Small intestine (tissue), 7 donors: Measurements from ENCODE around the gene C1orf21. TPM values are rescaled to one million over a fixed set of nuclear protein-coding genes. Genes with fewer than 3 reads are reported as not detected.

Source experiments
- DNase-seq, 2 donors: peaks; one replicate each; pipeline versions ENCODE4 v3.0.0 to v3.0.0-alpha.2; 2013
- FAIRE-seq: peaks from 2 replicates; lab custom pipeline; 2012; peaks lifted over from hg19 to GRCh38; lab: Jason Lieb, UNC
- H3K27ac ChIP-seq, 3 donors: one replicate each; pipeline ENCODE4 v1.5.1; 2013; ENCODE audit warnings: low read length in 2 of 3, mild to moderate bottlenecking in 2 of 3, control low read depth in 1 of 3, inconsistent platforms in 1 of 3, low read depth in 1 of 3, moderate library complexity in 1 of 3
- H3K27me3 ChIP-seq, 3 donors: one replicate each; pipeline ENCODE4 v1.6.1; 2013; ENCODE audit warnings: low read length in 3 of 3, inconsistent platforms in 1 of 3; ENCODE audit not compliant: control insufficient read depth in 3 of 3, insufficient read depth in 3 of 3
- H3K36me3 ChIP-seq, 3 donors: one replicate each; pipeline ENCODE4 v1.6.1; 2013; ENCODE audit warnings: low read length in 3 of 3, inconsistent platforms in 1 of 3, low read depth in 1 of 3, mild to moderate bottlenecking in 1 of 3, moderate library complexity in 1 of 3; ENCODE audit not compliant: control insufficient read depth in 3 of 3, insufficient read depth in 2 of 3
- H3K4me1 ChIP-seq, 3 donors: one replicate each; pipeline ENCODE4 v1.6.1; 2013; ENCODE audit warnings: low read length in 2 of 3, inconsistent platforms in 1 of 3, low read depth in 1 of 3, mild to moderate bottlenecking in 1 of 3, moderate library complexity in 1 of 3; ENCODE audit not compliant: control insufficient read depth in 3 of 3, insufficient read depth in 2 of 3
- H3K4me3 ChIP-seq, 3 donors: one replicate each; pipeline ENCODE4 v1.5.1; 2013; ENCODE audit warnings: low read length in 3 of 3, control low read depth in 1 of 3, inconsistent platforms in 1 of 3, low read depth in 1 of 3, mild to moderate bottlenecking in 1 of 3, moderate library complexity in 1 of 3
- H3K9me3 ChIP-seq, 2 donors: one replicate each; pipeline ENCODE4 v1.6.1; 2013; ENCODE audit warnings: low read depth in 1 of 2, low read length in 1 of 2; ENCODE audit not compliant: control insufficient read depth in 2 of 2, insufficient read depth in 1 of 2
- WGBS, 3 donors: extraction: QIAGEN DNeasy Blood & Tissue Kit; methylation state at CpG; one replicate each; pipeline ENCODE4 v1.1.7; 2013; 5-methylcytosine and 5-hydroxymethylcytosine counted together
- polyA plus RNA-seq, 4 donors: library from polyadenylated mRNA; stranded (reverse) in 3 of 4; unstranded in 1 of 4; fragments of 200-250 nt in 3 of 4; fragments of 120-200 nt in 1 of 4; gene quantifications; one replicate each; pipeline versions ENCODE4 v1.2.1 to v1.2.3, GENCODE V29; 2013
- donor health status: healthy with polysubstance abuse.
- donor health status: control.
- donor health status: control.
- donor health status: Bipolar disorder and iron deficiency.
- donor health status: healthy.

The C1orf21 gene
- polyA plus RNA-seq, 4 donors = 36.5 to 78.3 (median 58.9) TPM

- FAIRE-seq (no peak), DNase-seq (peak; percentile 49 to 55)
- 1 to 6% (median 2%) methylated on average over 7 of the region's 7 CpGs for WGBS, 3 donors
Observed at GRCh38 chr1:184388319-184388889, 1.6 kb downstream of the C1orf21 start.

GRCh38 chr1:184388971-184389370 lies 2.1 kb downstream of the C1orf21 start:
- DNase-seq = no peak
- Histone ChIP-seq H3K36me3 (peaks cover 0 to 2% (median 0%) of the 10 kb centered on the region in 3 donors), H3K27ac (peak overlapping the region in 1 of 3 donors; percentile 14), H3K4me3 (peak overlapping the region in 2 of 3 donors; percentile 87 to 94), H3K9me3 (no peaks in the 10 kb centered on the region), H3K27me3 (no peaks in the 10 kb centered on the region), H3K4me1 (peaks cover 2 to 22% (median 7%) of the 10 kb centered on the region in 3 donors)
- 53 to 82% (median 59%) methylated on average over 5 of the region's 5 CpGs for WGBS, 3 donors
- FAIRE-seq = no peak

More at GRCh38 chr1:184388319-184388889, 1.6 kb downstream of the C1orf21 start:
- Histone ChIP-seq H3K9me3 (no peaks in the 10 kb centered on the region), H3K27me3 (peaks cover 0 to 4% (median 0%) of the 10 kb centered on the region in 3 donors), H3K36me3 (peaks cover 0 to 2% (median 0%) of the 10 kb centered on the region in 3 donors), H3K4me3 (peak overlapping the region; percentile 86 to 94 (median 87)), H3K4me1 (peaks cover 2 to 22% (median 7%) of the 10 kb centered on the region in 3 donors), H3K27ac (peak overlapping the region in 2 of 3 donors; percentile 83 to 86)

- FAIRE-seq (no peak), DNase-seq (no peak)
- H3K36me3 ChIP-seq = peaks cover 0 to 2% (median 0%) of the 10 kb centered on the region in 3 donors
- no peak overlapping the region for H3K27ac ChIP-seq
- H3K4me3 ChIP-seq = no peak overlapping the region
- no peaks in the 10 kb centered on the region for H3K9me3 ChIP-seq
- WGBS, 3 donors = 70 to 79% (median 74%) methylated on average over 2 of the region's 2 CpGs
- H3K27me3 ChIP-seq = no peaks in the 10 kb centered on the region
- peaks cover 2 to 22% (median 7%) of the 10 kb centered on the region in 3 donors for H3K4me1 ChIP-seq
Observed at GRCh38 chr1:184389446-184389845, 2.6 kb downstream of the C1orf21 start.

DNA sequence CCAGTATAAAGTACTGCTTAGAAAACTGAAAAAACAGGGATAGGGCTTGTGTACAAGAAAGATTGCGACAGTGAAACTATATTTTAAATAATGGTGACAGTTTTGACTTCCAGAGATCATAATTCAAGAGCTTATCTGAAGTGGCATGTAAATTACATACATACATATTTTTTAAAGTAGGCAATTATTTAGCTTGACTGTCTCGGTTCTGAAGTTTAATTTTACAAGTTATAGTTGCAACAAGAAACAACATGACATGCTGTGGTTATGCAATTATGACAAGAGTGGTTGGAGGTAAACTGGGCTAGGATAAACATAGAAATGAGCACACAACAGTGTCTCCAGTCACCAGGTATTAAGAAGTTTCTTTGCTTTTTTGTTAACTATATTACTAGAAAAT lies 4.1 kb downstream of the C1orf21 start:
- Histone ChIP-seq H3K4me1 (peaks cover 2 to 20% (median 7%) of the 10 kb centered on the region in 3 donors), H3K27me3 (no peaks in the 10 kb centered on the region), H3K27ac (no peak overlapping the region), H3K4me3 (no peak overlapping the region), H3K9me3 (no peaks in the 10 kb centered on the region), H3K36me3 (peaks cover 0 to 2% (median 0%) of the 10 kb centered on the region in 3 donors)
- WGBS, 3 donors = 73 to 85% (median 84%) methylated on average over 2 of the region's 2 CpGs
- FAIRE-seq = no peak
- DNase-seq = no peak

GRCh38 chr1:184392067-184392466 lies 5.2 kb downstream of the C1orf21 start:
- Histone ChIP-seq H3K36me3 (peaks cover 0 to 2% (median 0%) of the 10 kb centered on the region in 3 donors), H3K27ac (no peak overlapping the region), H3K4me1 (peaks cover 2 to 18% (median 9%) of the 10 kb centered on the region in 3 donors), H3K27me3 (no peaks in the 10 kb centered on the region), H3K4me3 (no peak overlapping the region), H3K9me3 (no peaks in the 10 kb centered on the region)
- FAIRE-seq (no peak), DNase-seq (no peak)
- WGBS, 3 donors = 78 to 86% (median 86%) methylated on average over 6 of the region's 6 CpGs

GRCh38 chr1:184392779-184393522 lies 6.1 kb downstream of the C1orf21 start:
- no peaks in the 10 kb centered on the region for H3K9me3 ChIP-seq
- no peaks in the 10 kb centered on the region for H3K27me3 ChIP-seq
- DNase-seq (no peak), FAIRE-seq (no peak)
- no peak overlapping the region for H3K4me3 ChIP-seq
- peaks cover 2 to 18% (median 9%) of the 10 kb centered on the region in 3 donors for H3K4me1 ChIP-seq
- peaks cover 0 to 2% (median 0%) of the 10 kb centered on the region in 3 donors for H3K36me3 ChIP-seq
- H3K27ac ChIP-seq = no peak overlapping the region
- 90 to 92% (median 92%) methylated on average over 5 of the region's 5 CpGs for WGBS, 3 donors

DNA sequence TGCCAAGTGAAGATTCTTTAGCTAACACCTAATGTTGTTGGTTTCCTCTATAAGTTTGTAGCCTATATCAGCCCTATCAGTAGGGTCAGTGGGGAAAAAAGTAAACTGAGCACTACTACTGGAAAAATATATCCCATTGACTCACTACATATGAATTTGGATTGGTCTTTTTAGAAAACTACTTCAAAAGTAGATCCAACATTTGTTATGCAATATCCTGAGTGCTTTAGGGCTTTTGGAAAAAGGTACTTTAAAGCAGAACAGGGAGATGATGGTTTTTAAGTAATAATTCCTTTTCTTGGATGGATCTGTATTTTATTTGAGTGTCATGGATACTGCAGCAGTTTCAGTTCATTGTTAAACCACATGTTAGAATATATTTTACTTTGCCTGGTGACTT lies 7.1 kb downstream of the C1orf21 start:
- DNase-seq (no peak), FAIRE-seq (no peak)
- Histone ChIP-seq H3K9me3 (no peaks in the 10 kb centered on the region), H3K27me3 (no peaks in the 10 kb centered on the region), H3K27ac (no peak overlapping the region), H3K4me3 (no peak overlapping the region), H3K4me1 (peaks cover 2 to 11% (median 9%) of the 10 kb centered on the region in 3 donors), H3K36me3 (peaks cover 0 to 2% (median 0%) of the 10 kb centered on the region in 3 donors)

- Histone ChIP-seq H3K27ac (no peak overlapping the region), H3K9me3 (no peaks in the 10 kb centered on the region), H3K4me3 (no peak overlapping the region), H3K4me1 (peaks cover 0 to 3% (median 0%) of the 10 kb centered on the region in 3 donors), H3K36me3 (peaks cover 0 to 2% (median 0%) of the 10 kb centered on the region in 3 donors), H3K27me3 (no peaks in the 10 kb centered on the region)
- FAIRE-seq = no peak
- WGBS, 3 donors = 82 to 84% (median 82%) methylated on average over 2 of the region's 2 CpGs
- DNase-seq = no peak
Observed at GRCh38 chr1:184395370-184395769, 8.5 kb downstream of the C1orf21 start.
